Body of pancreas (tissue), 4 donors: ENCODE results near the gene CCL4L2.
"Not testable (repeated sequence)": the region's sequence is repeated elsewhere in the genome, so short reads cannot be mapped to it uniquely, and the experiment has no call there.

Experiments used
- POLR2A ChIP-seq, 3 donors: fragments of 450-650 bp; IDR thresholded peaks; one replicate each; pipeline ENCODE4 v1.6.1; 2016; ENCODE audit warnings: antibody characterized with exemption in 3 of 3, mild to moderate bottlenecking in 2 of 3
- TF ChIP-seq, protein P1 (sequence below), 7 experiments: fragments of 450-650 bp in 4 of 7; fragments of 200-600 bp in 3 of 7; sonication (generic) in 3 of 7; IDR thresholded peaks; one replicate each; pipeline ENCODE4 v1.5.1; 2016 to 2019; ENCODE audit warnings: antibody characterized with exemption in 7 of 7

DNA sequence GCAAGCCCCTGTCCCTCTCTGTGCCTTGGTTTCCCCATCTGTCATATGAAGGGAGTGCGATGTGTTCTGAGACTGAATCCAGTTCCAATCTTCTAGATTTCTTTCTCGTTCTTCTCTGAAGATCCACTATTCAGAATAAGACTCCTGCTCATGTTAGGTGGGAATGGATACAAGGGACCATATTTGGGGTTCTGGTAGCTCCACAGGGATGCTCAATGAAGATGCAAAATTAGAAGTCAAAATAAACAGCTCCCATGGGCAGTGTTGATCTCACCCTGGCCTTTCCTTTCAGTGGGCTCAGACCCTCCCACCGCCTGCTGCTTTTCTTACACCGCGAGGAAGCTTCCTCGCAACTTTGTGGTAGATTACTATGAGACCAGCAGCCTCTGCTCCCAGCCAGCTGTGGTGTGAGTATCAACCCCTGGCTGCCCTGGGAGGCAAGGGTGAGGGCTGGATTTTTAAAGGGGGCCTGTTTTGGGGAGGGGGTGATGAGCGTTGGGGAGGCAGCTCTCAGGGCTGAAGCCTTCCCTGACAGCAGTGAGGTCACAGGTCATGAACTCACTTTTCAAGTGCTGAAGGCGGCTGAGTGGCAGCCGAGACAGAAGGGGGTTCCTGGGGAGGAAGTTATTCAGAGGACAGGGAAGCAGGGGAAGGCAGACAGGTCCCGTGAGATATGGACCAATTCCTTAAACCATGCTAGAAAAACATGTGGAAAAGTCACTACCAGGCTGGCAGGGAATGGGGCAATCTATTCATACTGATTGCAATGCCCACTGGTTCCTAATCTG is 815 bp downstream of the CCL4L2 start:
- TF ChIP-seq, protein P1, sequence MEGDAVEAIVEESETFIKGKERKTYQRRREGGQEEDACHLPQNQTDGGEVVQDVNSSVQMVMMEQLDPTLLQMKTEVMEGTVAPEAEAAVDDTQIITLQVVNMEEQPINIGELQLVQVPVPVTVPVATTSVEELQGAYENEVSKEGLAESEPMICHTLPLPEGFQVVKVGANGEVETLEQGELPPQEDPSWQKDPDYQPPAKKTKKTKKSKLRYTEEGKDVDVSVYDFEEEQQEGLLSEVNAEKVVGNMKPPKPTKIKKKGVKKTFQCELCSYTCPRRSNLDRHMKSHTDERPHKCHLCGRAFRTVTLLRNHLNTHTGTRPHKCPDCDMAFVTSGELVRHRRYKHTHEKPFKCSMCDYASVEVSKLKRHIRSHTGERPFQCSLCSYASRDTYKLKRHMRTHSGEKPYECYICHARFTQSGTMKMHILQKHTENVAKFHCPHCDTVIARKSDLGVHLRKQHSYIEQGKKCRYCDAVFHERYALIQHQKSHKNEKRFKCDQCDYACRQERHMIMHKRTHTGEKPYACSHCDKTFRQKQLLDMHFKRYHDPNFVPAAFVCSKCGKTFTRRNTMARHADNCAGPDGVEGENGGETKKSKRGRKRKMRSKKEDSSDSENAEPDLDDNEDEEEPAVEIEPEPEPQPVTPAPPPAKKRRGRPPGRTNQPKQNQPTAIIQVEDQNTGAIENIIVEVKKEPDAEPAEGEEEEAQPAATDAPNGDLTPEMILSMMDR (IDR thresholded peaks at IDR 0.05) = not testable (repeated sequence)
- TF ChIP-seq POLR2A (IDR thresholded peaks at IDR 0.05) = not testable (repeated sequence)
